Chondrocyte (in vitro differentiated cells): ENCODE results near the gene DDX10. TPM values are rescaled to one million over a fixed set of nuclear protein-coding genes. Genes with fewer than 3 reads are reported as not detected.
"Not testable (repeated sequence)": the region's sequence is repeated elsewhere in the genome, so short reads cannot be mapped to it uniquely, and the experiment has no call there.

ENCODE experiments used
- DNase-seq: peaks from one replicate; pipeline ENCODE4 v3.0.0; 2021; ENCODE audit warnings: mixed read lengths, low spot score
- H3K27ac Mint-ChIP-seq: one replicate; pipeline ENCODE4 v1.8.0; 2021; ENCODE audit warnings: mild to moderate bottlenecking, moderate library complexity, mixed read lengths; ENCODE audit not compliant: unreplicated experiment
- H3K27me3 Mint-ChIP-seq: 2 replicates; pipeline ENCODE4 v1.8.0; 2021; ENCODE audit warnings: low read depth, mixed read lengths
- H3K36me3 Mint-ChIP-seq: 2 replicates; pipeline ENCODE4 v1.8.0; 2021; ENCODE audit warnings: low read depth, mixed read lengths
- H3K4me1 Mint-ChIP-seq: 2 replicates; pipeline ENCODE4 v1.8.0; 2021; ENCODE audit warnings: low read depth, mild to moderate bottlenecking, mixed read lengths
- H3K4me3 Mint-ChIP-seq: one replicate; pipeline ENCODE4 v1.8.0; 2021; ENCODE audit warnings: mild to moderate bottlenecking, moderate library complexity, mixed read lengths; ENCODE audit not compliant: unreplicated experiment
- H3K9me3 Mint-ChIP-seq: 2 replicates; pipeline ENCODE4 v1.8.0; 2021; ENCODE audit warnings: low read depth, mixed read lengths
- CTCF ChIP-seq: fragments of 200-600 bp; sonication (generic); IDR thresholded peaks from 2 replicates; pipeline ENCODE4 v1.5.0; 2021; ENCODE audit warnings: antibody characterized with exemption, mild to moderate bottlenecking, moderate library complexity
- total RNA-seq: library from RNA; stranded (reverse); gene quantifications from 3 replicates; pipeline ENCODE4 v1.2.1, GENCODE V29; 2021

The DDX10 gene
- total RNA-seq, 1 donor from 2014 or later, result 25.3 TPM

GRCh38 chr11:108645970-108646369 lies 18.9 kb upstream of the DDX10 start:
- H3K9me3 Mint-ChIP-seq, result no peaks in the 10 kb centered on the region
- no peaks in the 10 kb centered on the region for H3K27me3 Mint-ChIP-seq
- H3K27ac Mint-ChIP-seq, result no peak overlapping the region
- H3K4me3 Mint-ChIP-seq, result no peak overlapping the region
- no peak for TF ChIP-seq CTCF
- peaks cover 11% of the 10 kb centered on the region for H3K4me1 Mint-ChIP-seq
- DNase-seq, result no peak
- H3K36me3 Mint-ChIP-seq, result no peaks in the 10 kb centered on the region

- TF ChIP-seq CTCF, result no peak
- H3K9me3 Mint-ChIP-seq, result no peaks in the 10 kb centered on the region
- no peak overlapping the region for H3K4me3 Mint-ChIP-seq
- peaks cover 11% of the 10 kb centered on the region for H3K4me1 Mint-ChIP-seq
- no peaks in the 10 kb centered on the region for H3K27me3 Mint-ChIP-seq
- H3K36me3 Mint-ChIP-seq, result no peaks in the 10 kb centered on the region
- DNase-seq, result no peak
- H3K27ac Mint-ChIP-seq, result no peak overlapping the region
Measured at GRCh38 chr11:108647387-108647700, 17.5 kb upstream of the DDX10 start.

GRCh38 chr11:108647701-108648527 lies 17.0 kb upstream of the DDX10 start:
- no peaks in the 10 kb centered on the region for H3K27me3 Mint-ChIP-seq
- no peak overlapping the region for H3K27ac Mint-ChIP-seq
- no peak for DNase-seq
- peaks cover 4% of the 10 kb centered on the region for H3K9me3 Mint-ChIP-seq
- peaks cover 11% of the 10 kb centered on the region for H3K4me1 Mint-ChIP-seq
- TF ChIP-seq CTCF, result peak; percentile 91
- no peak overlapping the region for H3K4me3 Mint-ChIP-seq
- H3K36me3 Mint-ChIP-seq, result no peaks in the 10 kb centered on the region

GRCh38 chr11:108648528-108648885 lies 16.4 kb upstream of the DDX10 start:
- no peaks in the 10 kb centered on the region for H3K27me3 Mint-ChIP-seq
- H3K27ac Mint-ChIP-seq, result no peak overlapping the region
- H3K36me3 Mint-ChIP-seq, result no peaks in the 10 kb centered on the region
- H3K9me3 Mint-ChIP-seq, result peaks cover 8% of the 10 kb centered on the region
- peak; percentile 54 for TF ChIP-seq CTCF
- no peak for DNase-seq
- peaks cover 11% of the 10 kb centered on the region for H3K4me1 Mint-ChIP-seq
- H3K4me3 Mint-ChIP-seq, result no peak overlapping the region

- H3K4me3 Mint-ChIP-seq, H3K27me3 Mint-ChIP-seq, DNase-seq, H3K36me3 Mint-ChIP-seq, H3K27ac Mint-ChIP-seq, H3K4me1 Mint-ChIP-seq, H3K9me3 Mint-ChIP-seq: not testable (repeated sequence)
Measured at GRCh38 chr11:108654100-108654499, 10.8 kb upstream of the DDX10 start.
